IPS-15b (cell line): ENCODE measurements around the gene DHRSX.

Source experiments
- H3K27me3 ChIP-seq: one replicate; pipeline ENCODE4 v1.6.1; 2013; ENCODE audit warnings: low read length; ENCODE audit not compliant: control insufficient read depth, insufficient read depth
- H3K36me3 ChIP-seq: one replicate; pipeline ENCODE4 v1.6.1; 2013; ENCODE audit warnings: low read length; ENCODE audit not compliant: control insufficient read depth, insufficient read depth
- H3K4me1 ChIP-seq: one replicate; pipeline ENCODE4 v1.6.1; 2013; ENCODE audit warnings: mild to moderate bottlenecking, low read length; ENCODE audit not compliant: control insufficient read depth, insufficient read depth
- H3K4me3 ChIP-seq: one replicate; pipeline ENCODE4 v1.5.1; 2013; ENCODE audit warnings: low read depth, low read length
- H3K9ac ChIP-seq: one replicate; pipeline ENCODE4 v1.6.1; 2013; ENCODE audit warnings: low read depth, mild to moderate bottlenecking, low read length
- H3K9me3 ChIP-seq: one replicate; pipeline ENCODE4 v1.6.1; 2013; ENCODE audit warnings: mild to moderate bottlenecking, low read length; ENCODE audit not compliant: control insufficient read depth, insufficient read depth

The DHRSX gene

GRCh38 chrX:2502668-2503519, 2.1 kb upstream of the DHRSX start:
- no peak overlapping the region for H3K4me3 ChIP-seq
- H3K36me3 ChIP-seq: no peaks in the 10 kb centered on the region
- no peaks in the 10 kb centered on the region for H3K9me3 ChIP-seq
- peaks cover 3% of the 10 kb centered on the region for H3K4me1 ChIP-seq
- H3K9ac ChIP-seq: no peak overlapping the region
- no peaks in the 10 kb centered on the region for H3K27me3 ChIP-seq

GRCh38 chrX:2502120-2502667, 1.4 kb upstream of the DHRSX start:
- H3K4me1 ChIP-seq: peaks cover 9% of the 10 kb centered on the region
- H3K4me3 ChIP-seq: no peak overlapping the region
- no peaks in the 10 kb centered on the region for H3K36me3 ChIP-seq
- H3K27me3 ChIP-seq: no peaks in the 10 kb centered on the region
- H3K9ac ChIP-seq: no peak overlapping the region
- no peaks in the 10 kb centered on the region for H3K9me3 ChIP-seq

- Histone ChIP-seq H3K36me3 (no peaks in the 10 kb centered on the region), H3K27me3 (no peaks in the 10 kb centered on the region), H3K4me1 (peaks cover 9% of the 10 kb centered on the region), H3K9me3 (no peaks in the 10 kb centered on the region), H3K4me3 (no peak overlapping the region), H3K9ac (no peak overlapping the region)
These were observed 855 bp upstream of the DHRSX start for GRCh38 chrX:2501559-2502102.

GRCh38 chrX:2500091-2500802, 529 bp downstream of the DHRSX start:
- Histone ChIP-seq H3K9me3 (no peaks in the 10 kb centered on the region), H3K4me1 (peaks cover 11% of the 10 kb centered on the region), H3K27me3 (no peaks in the 10 kb centered on the region), H3K9ac (peak overlapping the region; percentile 65), H3K4me3 (peak overlapping the region; percentile 70), H3K36me3 (no peaks in the 10 kb centered on the region)

- H3K4me3 ChIP-seq: peak overlapping the region; percentile 70
- H3K9me3 ChIP-seq: no peaks in the 10 kb centered on the region
- H3K9ac ChIP-seq: no peak overlapping the region
- no peaks in the 10 kb centered on the region for H3K27me3 ChIP-seq
- no peaks in the 10 kb centered on the region for H3K36me3 ChIP-seq
- H3K4me1 ChIP-seq: peaks cover 11% of the 10 kb centered on the region
These were observed 1.3 kb downstream of the DHRSX start for GRCh38 chrX:2499507-2499906.

- no peaks in the 10 kb centered on the region for H3K27me3 ChIP-seq
- no peaks in the 10 kb centered on the region for H3K9me3 ChIP-seq
- no peaks in the 10 kb centered on the region for H3K36me3 ChIP-seq
- peak overlapping the region; percentile 0 for H3K9ac ChIP-seq
- H3K4me1 ChIP-seq: peaks cover 11% of the 10 kb centered on the region
- peak overlapping the region; percentile 70 for H3K4me3 ChIP-seq
These were observed 1.9 kb downstream of the DHRSX start for GRCh38 chrX:2498781-2499302.

GRCh38 chrX:2497961-2498780, 2.6 kb downstream of the DHRSX start:
- Histone ChIP-seq H3K9ac (peak overlapping the region; percentile 0), H3K4me1 (peaks cover 11% of the 10 kb centered on the region), H3K9me3 (no peaks in the 10 kb centered on the region), H3K36me3 (no peaks in the 10 kb centered on the region), H3K27me3 (no peaks in the 10 kb centered on the region), H3K4me3 (peak overlapping the region; percentile 70)

- Histone ChIP-seq H3K9ac (no peak overlapping the region), H3K27me3 (no peaks in the 10 kb centered on the region), H3K9me3 (no peaks in the 10 kb centered on the region), H3K4me3 (no peak overlapping the region), H3K4me1 (peaks cover 11% of the 10 kb centered on the region), H3K36me3 (peaks cover 4% of the 10 kb centered on the region)
These were observed 5.2 kb downstream of the DHRSX start for GRCh38 chrX:2495595-2495994.

- Histone ChIP-seq H3K4me3 (no peak overlapping the region), H3K4me1 (peaks cover 6% of the 10 kb centered on the region), H3K27me3 (no peaks in the 10 kb centered on the region), H3K9me3 (no peaks in the 10 kb centered on the region), H3K9ac (no peak overlapping the region), H3K36me3 (peaks cover 26% of the 10 kb centered on the region)
These were observed 8.1 kb downstream of the DHRSX start for GRCh38 chrX:2492531-2493218.

- no peak overlapping the region for H3K9ac ChIP-seq
- H3K4me3 ChIP-seq: no peak overlapping the region
- H3K36me3 ChIP-seq: peaks cover 34% of the 10 kb centered on the region
- H3K9me3 ChIP-seq: no peaks in the 10 kb centered on the region
- H3K4me1 ChIP-seq: peaks cover 3% of the 10 kb centered on the region
- no peaks in the 10 kb centered on the region for H3K27me3 ChIP-seq
These were observed 10.1 kb downstream of the DHRSX start for GRCh38 chrX:2490634-2491033.
